K562 (cell line): ENCODE results near the gene STON2. TPM values are rescaled to one million over a fixed set of nuclear protein-coding genes. Genes with fewer than 3 reads are reported as not detected.

Source experiments
- ARID1B ChIP-seq: fragments of 450-650 bp; IDR thresholded peaks from 2 replicates; pipeline ENCODE4 v1.6.1; 2016; ENCODE audit warnings: antibody characterized with exemption, mild to moderate bottlenecking, inconsistent platforms
- CXXC5 ChIP-seq: fragments of 250-450 bp; sonication (Bioruptor Pico); IDR thresholded peaks from 2 replicates; pipeline ENCODE4 v1.8.0; 2022; ENCODE audit warnings: inconsistent platforms, mild to moderate bottlenecking, moderate library complexity
- MBD2 ChIP-seq: sonication (generic); IDR thresholded peaks from 2 replicates; pipeline ENCODE4 v1.6.1; 2016; ENCODE audit warnings: low read depth, borderline replicate concordance
- MCM5 ChIP-seq: fragments of 450-650 bp; IDR thresholded peaks from 2 replicates; pipeline ENCODE4 v1.6.1; 2016; ENCODE audit warnings: low read depth
- MTA1 ChIP-seq: fragments of 450-650 bp; IDR thresholded peaks from 2 replicates; pipeline ENCODE4 v1.6.1; 2017; ENCODE audit warnings: borderline replicate concordance
- NEUROD1 ChIP-seq: fragments of 150-350 bp; IDR thresholded peaks from 2 replicates; pipeline ENCODE4 v1.6.1; 2014; ENCODE audit warnings: borderline replicate concordance, low read length, low read depth; ENCODE audit not compliant: partially characterized antibody
- NFIC ChIP-seq: fragments of 450-650 bp; IDR thresholded peaks from 2 replicates; pipeline ENCODE4 v1.6.1; 2017; ENCODE audit warnings: mild to moderate bottlenecking, inconsistent platforms
- polyA plus RNA-seq, 8 experiments: library from polyadenylated mRNA; depleted of rRNA in 4 of 8; stranded (reverse) in 5 of 8; unstranded in 3 of 8; fragments of >200 nt; fragmentation: Nextera tagmentation in 2 of 8; fragmentation: Illumina TruSeq in 1 of 8; extraction: Ambion mirVana in 2 of 8; extraction: Trizol in 1 of 8; gene quantifications; 2 replicates each; pipeline versions ENCODE4 v1.2.1 to v1.2.3, GENCODE V29; 2011 to 2014; ENCODE audit warnings: inconsistent platforms in 1 of 8, missing spikeins in 1 of 8
- total RNA-seq, 7 experiments: library from RNA; depleted of rRNA in 6 of 7; stranded (reverse); fragments of >200 nt in 6 of 7; fragmentation: Illumina TruSeq in 2 of 7; extraction: Trizol in 2 of 7; gene quantifications; 2 replicates each; pipeline versions ENCODE4 v1.2.1 to v1.2.3, GENCODE V29; 2011 to 2021; ENCODE audit warnings: low replicate concordance in 1 of 7
- TF ChIP-seq, protein P1 (sequence below): fragments of 200-600 bp; sonication (generic); IDR thresholded peaks from one replicate; pipeline ENCODE4 v1.6.1; 2012; ENCODE audit warnings: mild to moderate bottlenecking, low read depth, low read length, inconsistent platforms
- TF ChIP-seq, protein P2 (sequence below): fragments of 250-450 bp; sonication (Bioruptor Pico); IDR thresholded peaks from 2 replicates; pipeline ENCODE4 v1.8.0; 2021; ENCODE audit warnings: moderate library complexity, mild to moderate bottlenecking, inconsistent platforms
- TF ChIP-seq, protein P3 (sequence below): sonication (generic); formaldehyde crosslinking; IDR thresholded peaks from 2 replicates; pipeline ENCODE4 v1.8.1; 2023; ENCODE audit warnings: mild to moderate bottlenecking, missing genetic modification reagents
- TF ChIP-seq, protein P4 (sequence below): fragments of 450-650 bp; IDR thresholded peaks from 2 replicates; pipeline ENCODE4 v1.6.1; 2014; ENCODE audit warnings: low read depth, mild to moderate bottlenecking, moderate library complexity, borderline replicate concordance
- TF ChIP-seq, protein P5 (sequence below): fragments of 450-650 bp; IDR thresholded peaks from 2 replicates; pipeline ENCODE4 v1.6.1; 2016; ENCODE audit warnings: low read depth, mild to moderate bottlenecking, moderate library complexity

The STON2 gene
- total and polyA plus RNA-seq, 9 of the 15 experiments (the other 6 are each of a cell fraction or from before 2014, with no cell fraction given): 7.8 to 99.3 (median 53.5) TPM

DNA sequence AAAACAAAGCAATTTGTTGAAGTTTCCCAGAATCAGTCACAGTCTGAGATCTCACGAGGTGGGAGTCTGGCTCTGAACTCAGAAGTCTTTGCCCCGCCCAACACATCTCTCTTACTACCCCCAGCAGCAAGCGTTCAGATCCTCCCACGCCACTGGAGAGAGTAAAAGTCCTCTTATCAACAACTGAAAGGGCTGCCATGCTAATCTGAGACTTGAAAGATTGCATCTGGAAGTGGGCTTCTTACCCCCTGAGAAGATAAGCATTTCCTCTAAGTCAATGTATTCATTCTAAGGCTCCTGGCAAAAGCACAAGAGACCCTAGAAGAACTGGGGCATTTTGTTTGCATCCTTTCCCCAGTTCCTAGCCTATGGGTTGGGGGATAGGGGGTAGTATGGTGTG, 34.1 kb upstream of the STON2 start (continued):
- TF ChIP-seq, protein P1, sequence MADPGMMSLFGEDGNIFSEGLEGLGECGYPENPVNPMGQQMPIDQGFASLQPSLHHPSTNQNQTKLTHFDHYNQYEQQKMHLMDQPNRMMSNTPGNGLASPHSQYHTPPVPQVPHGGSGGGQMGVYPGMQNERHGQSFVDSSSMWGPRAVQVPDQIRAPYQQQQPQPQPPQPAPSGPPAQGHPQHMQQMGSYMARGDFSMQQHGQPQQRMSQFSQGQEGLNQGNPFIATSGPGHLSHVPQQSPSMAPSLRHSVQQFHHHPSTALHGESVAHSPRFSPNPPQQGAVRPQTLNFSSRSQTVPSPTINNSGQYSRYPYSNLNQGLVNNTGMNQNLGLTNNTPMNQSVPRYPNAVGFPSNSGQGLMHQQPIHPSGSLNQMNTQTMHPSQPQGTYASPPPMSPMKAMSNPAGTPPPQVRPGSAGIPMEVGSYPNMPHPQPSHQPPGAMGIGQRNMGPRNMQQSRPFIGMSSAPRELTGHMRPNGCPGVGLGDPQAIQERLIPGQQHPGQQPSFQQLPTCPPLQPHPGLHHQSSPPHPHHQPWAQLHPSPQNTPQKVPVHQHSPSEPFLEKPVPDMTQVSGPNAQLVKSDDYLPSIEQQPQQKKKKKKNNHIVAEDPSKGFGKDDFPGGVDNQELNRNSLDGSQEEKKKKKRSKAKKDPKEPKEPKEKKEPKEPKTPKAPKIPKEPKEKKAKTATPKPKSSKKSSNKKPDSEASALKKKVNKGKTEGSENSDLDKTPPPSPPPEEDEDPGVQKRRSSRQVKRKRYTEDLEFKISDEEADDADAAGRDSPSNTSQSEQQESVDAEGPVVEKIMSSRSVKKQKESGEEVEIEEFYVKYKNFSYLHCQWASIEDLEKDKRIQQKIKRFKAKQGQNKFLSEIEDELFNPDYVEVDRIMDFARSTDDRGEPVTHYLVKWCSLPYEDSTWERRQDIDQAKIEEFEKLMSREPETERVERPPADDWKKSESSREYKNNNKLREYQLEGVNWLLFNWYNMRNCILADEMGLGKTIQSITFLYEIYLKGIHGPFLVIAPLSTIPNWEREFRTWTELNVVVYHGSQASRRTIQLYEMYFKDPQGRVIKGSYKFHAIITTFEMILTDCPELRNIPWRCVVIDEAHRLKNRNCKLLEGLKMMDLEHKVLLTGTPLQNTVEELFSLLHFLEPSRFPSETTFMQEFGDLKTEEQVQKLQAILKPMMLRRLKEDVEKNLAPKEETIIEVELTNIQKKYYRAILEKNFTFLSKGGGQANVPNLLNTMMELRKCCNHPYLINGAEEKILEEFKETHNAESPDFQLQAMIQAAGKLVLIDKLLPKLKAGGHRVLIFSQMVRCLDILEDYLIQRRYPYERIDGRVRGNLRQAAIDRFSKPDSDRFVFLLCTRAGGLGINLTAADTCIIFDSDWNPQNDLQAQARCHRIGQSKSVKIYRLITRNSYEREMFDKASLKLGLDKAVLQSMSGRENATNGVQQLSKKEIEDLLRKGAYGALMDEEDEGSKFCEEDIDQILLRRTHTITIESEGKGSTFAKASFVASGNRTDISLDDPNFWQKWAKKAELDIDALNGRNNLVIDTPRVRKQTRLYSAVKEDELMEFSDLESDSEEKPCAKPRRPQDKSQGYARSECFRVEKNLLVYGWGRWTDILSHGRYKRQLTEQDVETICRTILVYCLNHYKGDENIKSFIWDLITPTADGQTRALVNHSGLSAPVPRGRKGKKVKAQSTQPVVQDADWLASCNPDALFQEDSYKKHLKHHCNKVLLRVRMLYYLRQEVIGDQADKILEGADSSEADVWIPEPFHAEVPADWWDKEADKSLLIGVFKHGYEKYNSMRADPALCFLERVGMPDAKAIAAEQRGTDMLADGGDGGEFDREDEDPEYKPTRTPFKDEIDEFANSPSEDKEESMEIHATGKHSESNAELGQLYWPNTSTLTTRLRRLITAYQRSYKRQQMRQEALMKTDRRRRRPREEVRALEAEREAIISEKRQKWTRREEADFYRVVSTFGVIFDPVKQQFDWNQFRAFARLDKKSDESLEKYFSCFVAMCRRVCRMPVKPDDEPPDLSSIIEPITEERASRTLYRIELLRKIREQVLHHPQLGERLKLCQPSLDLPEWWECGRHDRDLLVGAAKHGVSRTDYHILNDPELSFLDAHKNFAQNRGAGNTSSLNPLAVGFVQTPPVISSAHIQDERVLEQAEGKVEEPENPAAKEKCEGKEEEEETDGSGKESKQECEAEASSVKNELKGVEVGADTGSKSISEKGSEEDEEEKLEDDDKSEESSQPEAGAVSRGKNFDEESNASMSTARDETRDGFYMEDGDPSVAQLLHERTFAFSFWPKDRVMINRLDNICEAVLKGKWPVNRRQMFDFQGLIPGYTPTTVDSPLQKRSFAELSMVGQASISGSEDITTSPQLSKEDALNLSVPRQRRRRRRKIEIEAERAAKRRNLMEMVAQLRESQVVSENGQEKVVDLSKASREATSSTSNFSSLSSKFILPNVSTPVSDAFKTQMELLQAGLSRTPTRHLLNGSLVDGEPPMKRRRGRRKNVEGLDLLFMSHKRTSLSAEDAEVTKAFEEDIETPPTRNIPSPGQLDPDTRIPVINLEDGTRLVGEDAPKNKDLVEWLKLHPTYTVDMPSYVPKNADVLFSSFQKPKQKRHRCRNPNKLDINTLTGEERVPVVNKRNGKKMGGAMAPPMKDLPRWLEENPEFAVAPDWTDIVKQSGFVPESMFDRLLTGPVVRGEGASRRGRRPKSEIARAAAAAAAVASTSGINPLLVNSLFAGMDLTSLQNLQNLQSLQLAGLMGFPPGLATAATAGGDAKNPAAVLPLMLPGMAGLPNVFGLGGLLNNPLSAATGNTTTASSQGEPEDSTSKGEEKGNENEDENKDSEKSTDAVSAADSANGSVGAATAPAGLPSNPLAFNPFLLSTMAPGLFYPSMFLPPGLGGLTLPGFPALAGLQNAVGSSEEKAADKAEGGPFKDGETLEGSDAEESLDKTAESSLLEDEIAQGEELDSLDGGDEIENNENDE: no peak
- TF ChIP-seq MCM5 (no peak), CXXC5 (peak; percentile 8; the same call in 1 of the 2 replicates), NEUROD1 (peak; percentile 60), MTA1 (peak; percentile 54), ARID1B (peak; percentile 87), MBD2 (0 out of 2 replicates have a peak, but pooled peaks have one; percentile 29), NFIC (peak; percentile 61)
- TF ChIP-seq, protein P2, sequence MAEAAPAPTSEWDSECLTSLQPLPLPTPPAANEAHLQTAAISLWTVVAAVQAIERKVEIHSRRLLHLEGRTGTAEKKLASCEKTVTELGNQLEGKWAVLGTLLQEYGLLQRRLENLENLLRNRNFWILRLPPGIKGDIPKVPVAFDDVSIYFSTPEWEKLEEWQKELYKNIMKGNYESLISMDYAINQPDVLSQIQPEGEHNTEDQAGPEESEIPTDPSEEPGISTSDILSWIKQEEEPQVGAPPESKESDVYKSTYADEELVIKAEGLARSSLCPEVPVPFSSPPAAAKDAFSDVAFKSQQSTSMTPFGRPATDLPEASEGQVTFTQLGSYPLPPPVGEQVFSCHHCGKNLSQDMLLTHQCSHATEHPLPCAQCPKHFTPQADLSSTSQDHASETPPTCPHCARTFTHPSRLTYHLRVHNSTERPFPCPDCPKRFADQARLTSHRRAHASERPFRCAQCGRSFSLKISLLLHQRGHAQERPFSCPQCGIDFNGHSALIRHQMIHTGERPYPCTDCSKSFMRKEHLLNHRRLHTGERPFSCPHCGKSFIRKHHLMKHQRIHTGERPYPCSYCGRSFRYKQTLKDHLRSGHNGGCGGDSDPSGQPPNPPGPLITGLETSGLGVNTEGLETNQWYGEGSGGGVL (CRISPR knock-in tag): no peak
- TF ChIP-seq, protein P3, sequence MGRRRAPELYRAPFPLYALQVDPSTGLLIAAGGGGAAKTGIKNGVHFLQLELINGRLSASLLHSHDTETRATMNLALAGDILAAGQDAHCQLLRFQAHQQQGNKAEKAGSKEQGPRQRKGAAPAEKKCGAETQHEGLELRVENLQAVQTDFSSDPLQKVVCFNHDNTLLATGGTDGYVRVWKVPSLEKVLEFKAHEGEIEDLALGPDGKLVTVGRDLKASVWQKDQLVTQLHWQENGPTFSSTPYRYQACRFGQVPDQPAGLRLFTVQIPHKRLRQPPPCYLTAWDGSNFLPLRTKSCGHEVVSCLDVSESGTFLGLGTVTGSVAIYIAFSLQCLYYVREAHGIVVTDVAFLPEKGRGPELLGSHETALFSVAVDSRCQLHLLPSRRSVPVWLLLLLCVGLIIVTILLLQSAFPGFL: no peak
- TF ChIP-seq, protein P4, sequence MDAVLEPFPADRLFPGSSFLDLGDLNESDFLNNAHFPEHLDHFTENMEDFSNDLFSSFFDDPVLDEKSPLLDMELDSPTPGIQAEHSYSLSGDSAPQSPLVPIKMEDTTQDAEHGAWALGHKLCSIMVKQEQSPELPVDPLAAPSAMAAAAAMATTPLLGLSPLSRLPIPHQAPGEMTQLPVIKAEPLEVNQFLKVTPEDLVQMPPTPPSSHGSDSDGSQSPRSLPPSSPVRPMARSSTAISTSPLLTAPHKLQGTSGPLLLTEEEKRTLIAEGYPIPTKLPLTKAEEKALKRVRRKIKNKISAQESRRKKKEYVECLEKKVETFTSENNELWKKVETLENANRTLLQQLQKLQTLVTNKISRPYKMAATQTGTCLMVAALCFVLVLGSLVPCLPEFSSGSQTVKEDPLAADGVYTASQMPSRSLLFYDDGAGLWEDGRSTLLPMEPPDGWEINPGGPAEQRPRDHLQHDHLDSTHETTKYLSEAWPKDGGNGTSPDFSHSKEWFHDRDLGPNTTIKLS: no peak
- TF ChIP-seq, protein P5, sequence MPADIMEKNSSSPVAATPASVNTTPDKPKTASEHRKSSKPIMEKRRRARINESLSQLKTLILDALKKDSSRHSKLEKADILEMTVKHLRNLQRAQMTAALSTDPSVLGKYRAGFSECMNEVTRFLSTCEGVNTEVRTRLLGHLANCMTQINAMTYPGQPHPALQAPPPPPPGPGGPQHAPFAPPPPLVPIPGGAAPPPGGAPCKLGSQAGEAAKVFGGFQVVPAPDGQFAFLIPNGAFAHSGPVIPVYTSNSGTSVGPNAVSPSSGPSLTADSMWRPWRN: peak; percentile 63; the same call in 1 of the 2 replicates
